SKM-1 treated with dmso at 0.1 percent for 144 hours (cell line): ENCODE measurements around the gene HHAT.

Source experiments
- DNase-seq: peaks from one replicate; lab custom pipeline; 2025; ENCODE audit not compliant: unreplicated experiment; lab: John Stamatoyannopoulos, UW

The HHAT gene

DNA sequence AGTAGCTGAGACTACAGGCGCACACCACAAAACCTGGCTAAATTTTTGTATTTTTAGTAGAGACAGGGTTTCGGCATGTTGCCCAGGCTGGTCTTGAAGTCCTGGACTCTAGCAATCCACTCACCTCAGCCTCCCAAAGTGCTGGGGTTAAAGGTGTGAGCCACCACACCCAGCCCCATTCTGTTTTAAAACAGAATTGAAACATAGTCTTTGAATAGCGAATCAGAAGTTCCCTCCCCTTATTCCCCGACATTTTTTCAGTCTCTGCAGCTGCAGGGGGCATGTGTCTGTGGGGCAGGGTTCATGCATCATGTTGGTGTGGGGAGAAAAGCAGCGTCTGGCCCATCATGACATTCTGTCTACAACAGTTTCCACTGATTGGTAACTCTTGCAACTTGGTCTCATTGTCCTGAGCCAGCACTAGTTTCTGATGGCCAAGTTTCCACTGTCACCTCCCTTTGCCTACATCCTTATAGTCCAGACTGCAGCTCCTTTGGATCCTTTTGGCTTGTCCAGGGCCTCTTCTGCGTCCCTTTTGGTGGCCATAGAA, 15.6 kb upstream of the HHAT start:
- DNase-seq: no peak

DNA sequence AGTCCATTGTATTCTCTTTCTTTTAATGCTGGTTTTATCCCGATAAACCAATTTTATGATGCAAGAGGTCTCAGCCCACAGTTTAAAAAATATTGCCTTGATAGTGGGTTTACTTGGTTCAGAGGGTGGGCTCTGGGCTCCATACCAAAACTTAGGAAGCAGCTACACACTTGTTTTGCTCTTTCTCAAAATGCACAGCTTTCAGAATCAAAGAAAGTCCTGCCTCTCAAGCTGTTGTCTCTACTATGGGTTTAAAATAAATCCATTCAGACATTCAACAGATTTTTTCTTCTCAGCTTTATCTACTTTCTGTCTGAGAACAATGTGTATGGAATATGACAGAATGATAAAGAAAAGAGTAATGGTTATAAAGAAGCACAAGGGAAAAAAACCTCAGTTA, 14.8 kb upstream of the HHAT start:
- DNase-seq: no peak

DNA sequence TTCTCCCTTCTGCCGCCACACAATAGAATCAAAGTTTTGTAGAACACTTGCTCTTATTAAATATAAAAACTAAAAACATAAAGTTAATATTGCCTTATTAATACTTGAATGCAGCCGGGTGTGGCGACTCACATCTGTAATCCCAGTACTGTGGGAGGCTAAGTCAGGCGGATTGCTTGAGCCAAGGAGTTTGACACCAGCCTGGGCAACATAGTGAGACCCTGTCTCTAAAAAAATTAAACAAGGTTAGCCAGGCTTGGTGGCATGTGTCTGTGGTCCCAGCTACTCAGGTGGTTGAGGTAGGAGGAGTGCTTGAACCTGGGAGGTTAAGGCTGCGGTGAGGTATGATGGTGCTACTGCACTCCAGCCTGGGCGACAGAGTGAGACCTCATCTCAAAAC, 13.2 kb upstream of the HHAT start:
- DNase-seq: no peak

DNA sequence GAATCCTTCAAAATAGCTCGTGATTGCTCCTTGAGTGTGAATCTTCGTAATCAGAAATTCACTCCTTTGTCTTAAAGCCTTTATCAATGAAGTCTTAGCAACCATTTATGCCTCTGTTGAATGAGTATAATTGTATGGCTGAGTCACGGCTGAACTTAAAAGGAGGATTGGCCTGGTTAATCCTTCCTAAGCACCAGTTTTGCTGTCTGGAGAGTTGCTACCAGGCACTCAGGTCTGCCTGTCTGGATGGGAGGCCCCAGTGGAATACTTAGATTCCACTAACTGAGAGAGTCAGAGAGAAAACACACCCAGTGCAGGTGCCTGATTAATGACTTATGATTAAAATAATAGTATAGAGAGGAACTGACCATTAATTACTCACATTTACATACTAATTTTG, 7.6 kb upstream of the HHAT start:
- DNase-seq: no peak

DNA sequence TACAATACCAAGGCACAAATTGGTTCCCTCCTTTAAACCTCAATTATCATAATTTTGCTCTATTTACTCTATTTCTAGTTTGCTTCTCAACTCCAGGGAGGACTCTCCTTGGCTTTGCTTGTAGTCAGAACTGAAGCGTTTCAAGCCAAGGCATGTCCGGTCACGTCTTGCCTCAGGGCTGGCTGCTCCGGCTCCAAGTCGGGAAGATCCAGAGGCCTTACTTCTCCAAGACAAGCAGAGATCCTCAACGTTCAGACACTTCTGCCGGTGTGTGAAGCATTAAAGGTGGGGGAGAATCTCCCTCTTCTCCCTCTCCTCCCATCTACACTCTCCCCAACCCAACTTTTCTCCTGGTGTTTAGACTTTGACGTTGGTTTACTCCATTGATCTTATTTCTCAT, 7.2 kb upstream of the HHAT start:
- DNase-seq: no peak

DNA sequence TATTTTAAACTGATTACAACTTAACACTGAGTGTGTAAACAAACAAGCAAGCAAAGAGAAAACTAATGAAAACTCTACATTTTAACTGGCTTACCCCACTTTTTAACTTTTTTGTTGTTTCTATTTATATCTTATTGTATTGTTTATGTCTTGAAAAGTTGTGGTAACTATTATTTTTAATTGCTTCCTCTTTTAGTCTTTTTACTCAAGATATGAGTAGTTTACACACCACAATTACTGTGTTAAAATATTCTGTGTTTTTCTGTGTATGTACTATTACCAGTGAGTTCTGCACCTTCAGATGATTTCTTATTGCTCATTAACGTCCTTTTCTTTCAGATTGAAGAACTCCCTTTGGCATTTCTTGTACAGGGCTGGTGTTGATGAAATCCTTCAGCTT, 4.7 kb upstream of the HHAT start:
- no peak for DNase-seq

DNA sequence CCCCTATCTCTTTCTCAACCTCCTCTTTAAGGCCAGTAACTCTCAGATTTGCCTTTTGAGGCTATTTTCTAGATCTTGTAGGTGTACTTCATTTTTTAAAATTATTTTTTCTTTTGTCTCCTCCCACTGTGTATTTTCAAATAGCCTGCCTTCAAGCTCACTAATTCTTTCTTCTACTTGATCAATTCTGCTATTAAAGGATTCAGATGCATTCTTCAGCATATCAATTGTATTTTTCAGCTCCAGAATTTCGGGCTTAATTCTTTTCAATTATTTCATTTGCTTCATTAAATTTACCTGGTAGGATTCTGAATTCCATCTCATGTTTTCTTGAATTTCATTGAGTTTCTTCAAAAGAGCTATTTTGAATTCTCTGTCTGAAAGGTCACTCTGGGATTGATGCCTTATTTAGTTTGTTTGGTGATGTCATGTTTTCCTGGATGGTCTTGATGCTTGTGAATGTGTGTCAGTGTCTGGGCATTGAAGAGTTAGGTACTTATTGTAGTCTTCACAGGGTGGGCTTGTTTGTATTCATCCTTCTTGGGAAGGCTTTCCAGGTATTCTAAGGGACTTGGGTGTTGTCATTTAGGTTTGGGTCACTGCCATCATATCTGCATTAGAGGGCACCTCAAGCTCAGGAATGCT, 3.6 kb upstream of the HHAT start:
- no peak for DNase-seq

DNA sequence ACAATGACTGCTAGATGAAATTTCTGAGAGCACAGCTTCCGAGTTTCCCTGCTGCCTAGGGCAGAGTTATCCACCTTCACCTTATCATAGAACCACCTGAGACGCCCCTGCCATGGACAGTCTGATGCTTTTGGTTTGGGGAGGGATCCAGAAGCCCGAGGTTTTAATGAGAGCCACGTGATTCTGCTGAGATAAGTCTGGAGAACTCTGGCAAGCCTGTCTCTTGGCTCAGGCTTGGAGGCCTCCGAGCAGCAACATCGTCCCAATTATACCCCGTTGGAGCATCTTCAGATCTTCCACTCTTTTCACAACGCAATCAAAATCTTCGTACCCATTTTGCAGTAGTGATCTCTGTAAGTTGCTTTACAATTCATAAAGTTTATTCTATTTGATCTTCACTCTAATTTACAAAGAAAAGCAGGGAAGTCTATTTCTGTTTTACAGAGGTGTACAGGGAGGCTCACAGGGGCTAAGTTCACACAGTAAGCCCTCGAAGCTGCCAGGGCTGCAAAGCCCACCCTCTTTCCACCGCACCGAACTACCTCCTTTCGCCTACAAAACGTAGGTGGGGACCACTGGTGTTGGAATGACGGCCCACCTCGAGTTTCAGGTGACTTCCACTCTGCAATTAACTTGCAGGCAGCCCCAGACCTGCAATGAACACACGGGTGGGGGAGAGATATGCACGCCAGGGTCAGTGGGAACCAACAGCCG, 513 bp upstream of the HHAT start:
- no peak for DNase-seq

DNA sequence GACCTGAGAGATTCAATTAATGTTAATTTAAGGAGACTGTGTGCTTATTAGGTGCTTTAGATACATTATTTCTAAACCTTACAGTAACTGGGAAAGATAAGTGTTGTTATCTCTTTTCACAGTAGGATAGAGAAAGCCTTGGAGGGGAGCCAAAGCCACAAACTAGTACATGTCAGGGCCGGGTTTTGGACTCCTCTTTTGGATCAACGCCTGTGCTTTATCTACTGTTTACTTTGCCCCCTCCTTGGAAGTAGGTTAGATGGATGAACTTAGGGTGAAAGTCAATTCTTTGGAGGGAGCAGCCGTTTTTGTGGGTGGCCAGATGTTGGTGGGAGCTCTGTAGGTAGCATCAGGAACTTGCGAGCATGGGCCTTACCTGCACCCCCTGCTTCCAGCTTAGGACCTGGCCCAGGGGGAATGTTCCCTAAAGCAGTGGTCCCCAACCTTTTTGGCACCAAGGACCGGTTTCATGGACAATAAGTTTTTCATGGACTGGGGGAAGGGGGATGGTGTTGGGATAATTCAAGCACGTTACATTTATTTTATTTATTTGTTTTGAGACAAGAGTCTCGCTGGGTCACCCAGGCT, 1.7 kb downstream of the HHAT start:
- no peak for DNase-seq

DNA sequence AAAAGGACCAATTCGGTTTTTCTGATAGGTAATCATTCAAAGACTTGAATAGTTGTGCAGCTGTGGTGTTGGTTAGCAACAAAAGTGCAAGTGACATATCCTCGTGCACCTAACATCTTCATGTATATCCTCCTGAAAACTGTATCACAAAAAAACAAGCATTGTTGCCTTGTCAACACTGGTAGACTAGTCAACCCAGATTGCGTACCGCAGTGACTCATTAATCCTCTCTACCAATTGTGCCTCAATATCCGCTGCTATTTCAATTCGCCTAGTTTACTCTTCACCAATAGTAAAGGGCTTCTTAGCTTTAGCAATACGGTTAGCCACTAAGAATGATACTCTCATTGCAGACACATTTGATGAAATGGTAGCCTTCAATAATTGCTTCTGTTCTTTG, 3.5 kb downstream of the HHAT start:
- DNase-seq: no peak

DNA sequence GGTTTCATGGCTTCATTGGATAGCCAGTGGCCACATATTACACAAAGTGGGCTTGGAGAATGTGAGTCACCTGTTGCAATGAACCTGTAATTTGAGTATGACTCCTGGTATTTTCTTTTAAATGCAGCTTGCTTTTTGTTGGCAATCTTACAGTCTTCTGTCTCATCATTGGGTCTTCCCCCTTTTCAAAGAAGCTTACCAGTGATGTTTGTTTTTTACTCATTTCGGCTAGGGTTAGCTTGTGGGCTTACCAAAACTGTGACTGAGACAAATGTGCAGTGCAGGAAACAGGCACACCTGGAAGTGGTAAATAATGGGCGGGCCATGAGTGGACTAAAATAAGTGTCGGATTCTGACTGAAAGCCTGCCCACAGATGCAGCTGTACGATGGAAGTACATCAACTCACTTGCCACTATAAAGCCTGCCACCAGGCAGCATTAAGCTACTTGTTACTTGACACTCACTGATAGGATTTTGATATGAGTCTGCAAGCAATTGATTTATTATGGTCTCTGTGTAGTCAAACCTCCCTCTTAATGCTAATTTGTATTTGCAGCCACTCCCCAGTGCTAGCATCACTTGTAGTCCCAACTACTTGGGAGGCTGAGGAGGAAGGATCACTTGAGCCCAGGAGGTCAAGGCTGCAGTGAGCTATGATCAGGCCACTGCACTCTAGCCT, 4.2 kb downstream of the HHAT start:
- no peak for DNase-seq

DNA sequence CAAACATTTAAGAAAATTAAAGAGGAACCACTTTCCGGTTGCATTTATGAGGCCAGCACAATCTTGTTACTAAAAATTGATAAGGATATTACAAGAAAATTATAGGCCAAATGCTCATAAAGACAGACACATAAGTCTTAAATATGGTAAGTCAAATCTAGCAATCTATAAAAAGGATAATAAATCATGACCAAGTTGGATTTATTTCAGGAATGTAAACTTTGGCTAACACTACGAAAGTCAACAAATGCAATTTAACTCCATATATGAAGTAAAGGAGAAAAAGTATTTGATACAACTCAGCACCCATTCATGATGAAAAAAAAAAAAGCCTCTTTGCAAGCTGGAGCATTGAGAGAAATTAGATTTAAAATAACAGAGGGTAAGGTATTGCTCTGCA, 6.3 kb downstream of the HHAT start:
- DNase-seq: no peak

DNA sequence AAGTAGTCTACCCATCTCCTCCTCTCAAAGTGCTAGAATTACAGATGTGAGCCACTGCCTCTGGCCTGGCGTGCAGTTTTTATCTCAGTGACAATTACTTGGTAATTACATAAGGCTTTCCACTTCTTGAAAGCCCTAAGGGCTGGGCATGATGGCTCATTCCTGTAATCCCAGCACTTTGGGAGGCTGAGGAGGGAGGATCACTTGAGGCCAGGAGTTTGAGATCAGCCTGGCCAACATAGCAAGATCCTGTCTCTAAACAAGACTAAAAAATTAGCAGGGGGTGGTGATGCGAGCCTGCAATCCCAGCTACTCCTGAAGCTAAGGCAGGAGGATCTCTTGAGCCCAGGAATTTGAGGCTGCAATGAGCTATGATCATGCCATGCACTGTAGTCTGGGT, 7.7 kb downstream of the HHAT start:
- no peak for DNase-seq

DNA sequence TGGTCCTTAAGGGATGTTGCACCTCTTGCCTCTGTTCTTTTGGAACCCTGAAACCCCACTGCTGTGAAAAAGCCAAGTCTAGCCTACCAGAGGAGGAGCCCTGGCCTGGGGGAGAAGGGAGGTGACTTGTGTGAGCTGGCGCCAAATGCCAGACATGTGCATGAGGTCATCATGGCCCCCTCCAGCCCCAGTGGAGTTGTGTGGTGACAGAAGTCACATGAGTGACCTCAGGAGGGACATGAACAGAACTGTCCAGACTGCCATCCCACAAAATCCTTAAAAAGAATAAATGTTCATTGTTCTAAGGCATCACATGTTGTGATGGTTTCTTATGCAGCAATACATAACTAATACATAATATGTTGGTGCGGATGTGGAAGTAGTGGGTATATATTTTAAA, 10.8 kb downstream of the HHAT start:
- no peak for DNase-seq

DNA sequence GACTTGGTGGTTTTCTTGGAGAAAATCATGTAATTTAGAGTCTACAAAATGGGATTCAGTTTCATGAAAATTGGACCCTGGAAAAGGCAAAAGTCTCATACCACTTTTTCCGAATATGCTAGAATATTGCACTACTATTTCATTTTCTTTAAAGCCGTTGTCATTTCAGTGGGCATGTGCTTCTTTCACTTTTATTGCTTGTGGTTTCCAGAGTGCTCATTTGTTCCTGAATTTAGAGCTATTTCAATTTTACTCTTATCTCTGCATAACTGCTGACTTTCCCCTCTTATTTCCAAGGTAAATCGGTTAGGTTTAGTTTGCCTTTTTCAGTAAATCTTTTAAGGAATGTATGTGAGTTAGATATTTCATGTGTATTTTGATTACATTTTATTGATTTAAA, 11.6 kb downstream of the HHAT start:
- DNase-seq: no peak

DNA sequence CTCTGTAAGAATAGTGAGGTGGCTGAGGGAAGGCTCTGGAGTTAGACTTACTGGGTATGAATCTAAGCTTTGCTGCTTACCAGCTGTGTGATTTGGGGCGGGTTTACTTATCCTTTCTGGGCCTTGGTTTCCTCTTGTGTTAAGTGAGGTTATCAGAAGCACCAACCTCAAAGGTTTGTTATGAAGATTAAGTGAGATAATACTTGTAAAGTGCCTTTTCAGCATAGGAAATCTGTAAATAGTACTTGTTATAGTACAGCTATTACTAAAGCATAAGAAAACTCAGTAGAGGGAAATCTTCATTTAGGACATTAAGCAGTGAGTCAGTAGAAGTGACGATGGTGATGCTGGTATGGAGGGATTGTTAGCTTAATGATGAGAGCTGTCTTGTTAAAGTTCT, 12.1 kb downstream of the HHAT start:
- no peak for DNase-seq

DNA sequence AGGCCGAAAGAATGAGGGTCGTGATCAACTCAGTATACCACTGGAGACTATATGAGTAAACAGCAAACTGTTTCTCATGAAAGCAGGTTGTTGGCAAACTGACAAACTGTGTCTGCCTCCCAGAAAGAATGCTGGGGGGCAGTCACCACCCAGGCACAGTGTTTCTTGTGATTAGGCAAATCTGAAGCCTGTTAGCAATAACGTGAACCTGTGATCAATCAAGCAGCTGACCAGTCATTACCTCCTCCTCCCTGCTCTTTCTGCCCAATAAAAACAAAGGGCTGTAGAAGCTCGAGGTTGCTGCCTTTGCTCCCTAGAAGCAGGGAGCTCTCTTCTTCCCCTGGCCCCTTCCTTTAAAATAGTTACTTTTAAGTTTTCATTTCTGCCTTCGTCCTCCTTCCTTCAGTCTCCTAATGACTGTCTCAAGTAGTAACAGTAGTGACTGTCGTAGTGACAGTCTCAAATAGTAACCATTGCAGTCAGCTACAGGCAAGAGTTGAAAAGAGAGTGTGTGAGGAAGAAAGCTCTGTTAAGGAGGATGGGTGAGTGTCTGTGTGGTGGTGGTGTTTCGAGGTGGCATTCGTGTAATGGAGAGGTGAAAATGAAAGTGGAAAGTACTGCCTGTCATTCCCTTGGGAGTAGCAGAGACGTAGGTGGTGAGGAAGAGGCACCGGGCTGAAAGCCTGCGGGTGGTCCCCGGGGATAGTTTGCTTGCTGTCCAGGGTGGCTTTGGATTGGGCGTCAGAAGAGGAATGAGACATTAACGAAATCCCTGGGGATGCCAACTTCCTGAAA, 14.5 kb downstream of the HHAT start:
- DNase-seq: no peak

DNA sequence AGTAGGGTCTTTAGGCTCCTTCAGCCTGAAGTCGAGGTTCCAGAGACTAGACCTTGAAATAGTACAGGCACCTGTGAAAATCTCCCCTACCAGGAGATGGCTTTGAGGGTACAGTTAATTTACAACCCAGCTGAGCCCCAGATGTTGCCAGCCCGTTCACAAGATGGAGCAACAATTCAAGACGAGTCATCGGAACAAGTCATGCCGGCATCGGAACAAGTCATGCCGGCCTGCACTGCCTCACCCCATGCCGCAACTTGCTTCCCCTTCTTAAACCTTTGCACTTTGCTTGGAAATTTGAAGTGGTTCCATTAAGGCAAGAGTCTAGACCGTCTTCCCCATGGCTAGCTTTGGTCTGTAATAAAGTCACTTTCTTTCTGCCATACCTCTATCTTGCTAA, 16.0 kb downstream of the HHAT start:
- no peak for DNase-seq

DNA sequence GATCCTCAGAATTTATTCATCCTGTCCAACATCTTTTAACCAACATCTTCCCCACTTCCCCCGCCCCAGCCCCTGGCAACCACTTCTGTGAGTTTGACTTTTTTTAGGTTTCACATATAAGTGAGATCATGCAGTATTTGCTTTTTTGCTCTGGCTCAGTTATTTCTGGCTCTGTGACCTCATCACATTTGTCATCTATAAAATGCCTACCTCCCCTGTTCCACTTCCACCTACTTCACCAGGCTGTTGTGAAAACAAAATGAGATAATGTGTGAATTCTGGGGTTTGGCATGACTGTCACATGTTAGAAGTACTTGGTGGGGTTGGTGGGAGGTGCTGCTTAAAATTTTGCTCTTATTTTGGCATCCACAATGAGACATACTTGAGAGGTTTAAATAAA, 18.4 kb downstream of the HHAT start:
- no peak for DNase-seq

DNA sequence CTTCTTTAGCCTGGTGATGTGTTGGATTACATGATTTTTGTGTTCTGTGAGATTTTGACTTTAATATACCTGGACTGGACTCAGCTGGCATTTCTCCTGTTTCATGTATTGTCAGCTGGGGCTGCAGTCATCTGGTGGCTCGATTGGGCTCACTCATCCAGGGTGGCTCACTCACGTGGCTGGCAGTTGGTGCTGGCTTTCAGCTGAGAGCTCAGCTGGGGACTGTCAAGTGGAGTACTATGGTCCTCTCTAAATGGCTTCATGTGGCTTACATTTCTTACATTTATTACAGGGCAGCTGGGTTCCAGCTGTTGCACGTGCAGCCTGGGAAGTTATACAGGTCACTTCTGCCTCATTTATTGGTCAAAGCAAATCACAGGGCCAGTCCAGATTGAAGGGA, 22.8 kb downstream of the HHAT start:
- DNase-seq: no peak

DNA sequence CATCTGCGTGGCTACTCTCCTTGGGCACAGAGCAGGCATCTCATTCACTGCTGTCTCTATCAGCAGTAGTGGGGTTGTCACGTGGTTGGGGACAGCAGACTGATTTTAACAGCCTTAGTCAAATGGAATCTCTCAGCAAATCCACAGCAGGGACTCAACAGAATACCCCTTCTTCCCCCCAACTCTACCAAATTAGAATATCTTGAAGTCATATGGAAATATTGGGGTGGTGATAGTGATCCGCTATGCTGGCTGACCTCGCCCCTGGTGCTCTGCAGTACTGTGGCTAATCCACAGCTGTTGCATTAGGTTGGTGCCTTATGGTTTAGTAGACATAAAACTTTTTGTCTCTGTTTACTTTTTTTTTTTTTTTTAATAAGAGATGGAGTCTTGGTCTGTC, 23.9 kb downstream of the HHAT start:
- DNase-seq: no peak
